T47D (cell line): ENCODE measurements around the gene CYP2W1.

Experiments
- DNase-seq, 2 experiments: peaks; one replicate each; pipeline versions ENCODE4 v3.0.0 to v3.0.0-alpha.2; 2011 to 2012; ENCODE audit warnings: low read depth in 1 of 2, low spot score in 1 of 2
- JUND ChIP-seq: IDR thresholded peaks from 2 replicates; pipeline ENCODE4 v1.6.1; 2012; ENCODE audit warnings: low read depth
- in situ Hi-C: cut with HindIII; loops from 2 replicates; pipeline ENCODE4 v1.10.0; 2016; ENCODE audit warnings: low sequenced_read_pairs, low pct_unique_long_range_greater_than_20kb

The CYP2W1 gene

DNA sequence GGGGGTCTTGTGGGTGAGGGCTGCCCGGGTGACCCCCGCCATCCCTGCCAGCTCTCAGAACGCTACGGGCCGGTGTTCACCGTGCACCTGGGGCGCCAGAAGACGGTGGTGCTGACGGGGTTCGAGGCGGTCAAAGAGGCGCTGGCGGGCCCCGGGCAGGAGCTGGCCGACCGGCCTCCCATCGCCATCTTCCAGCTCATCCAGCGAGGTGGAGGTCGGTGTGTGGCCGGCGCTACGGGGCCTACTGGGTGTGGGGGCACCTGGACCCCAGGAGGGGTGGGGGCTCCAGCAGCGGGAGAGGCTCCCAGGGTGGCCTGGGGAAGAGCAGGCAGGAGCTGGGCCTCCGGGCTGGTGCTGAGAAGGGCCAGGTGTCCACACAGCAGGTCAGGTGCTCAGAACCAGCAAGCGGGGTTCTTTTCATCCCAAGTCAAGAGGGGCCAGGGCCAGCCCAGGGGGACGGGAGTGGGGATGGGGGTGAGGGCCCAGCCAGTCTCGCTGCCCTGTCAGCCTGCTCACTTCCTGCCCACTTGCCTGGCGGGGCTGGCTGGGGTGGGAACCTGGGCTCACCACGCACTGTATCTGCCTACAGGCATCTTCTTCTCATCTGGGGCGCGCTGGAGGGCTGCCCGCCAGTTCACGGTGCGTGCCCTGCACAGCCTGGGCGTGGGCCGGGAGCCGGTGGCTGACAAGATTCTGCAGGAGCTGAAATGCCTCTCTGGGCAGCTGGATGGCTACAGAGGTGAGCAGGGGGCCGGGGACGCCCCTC lies 1.6 kb downstream of the CYP2W1 start:
- DNase-seq, result no peak
- no peak for TF ChIP-seq JUND
- in situ Hi-C loops, result no loop called here

DNA sequence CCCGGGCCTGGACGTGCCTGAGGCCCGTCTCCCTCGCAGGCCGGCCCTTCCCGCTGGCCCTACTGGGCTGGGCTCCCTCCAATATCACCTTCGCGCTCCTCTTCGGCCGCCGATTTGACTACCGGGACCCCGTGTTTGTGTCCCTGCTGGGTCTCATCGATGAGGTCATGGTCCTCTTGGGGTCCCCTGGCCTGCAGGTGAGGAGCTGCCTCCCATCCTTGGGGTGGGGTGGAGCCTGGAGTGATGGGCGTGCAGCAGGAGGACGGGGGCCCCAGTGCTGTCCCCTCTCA lies 2.1 kb downstream of the CYP2W1 start:
- in situ Hi-C loops, result no loop called here
- DNase-seq, result no peak

DNA sequence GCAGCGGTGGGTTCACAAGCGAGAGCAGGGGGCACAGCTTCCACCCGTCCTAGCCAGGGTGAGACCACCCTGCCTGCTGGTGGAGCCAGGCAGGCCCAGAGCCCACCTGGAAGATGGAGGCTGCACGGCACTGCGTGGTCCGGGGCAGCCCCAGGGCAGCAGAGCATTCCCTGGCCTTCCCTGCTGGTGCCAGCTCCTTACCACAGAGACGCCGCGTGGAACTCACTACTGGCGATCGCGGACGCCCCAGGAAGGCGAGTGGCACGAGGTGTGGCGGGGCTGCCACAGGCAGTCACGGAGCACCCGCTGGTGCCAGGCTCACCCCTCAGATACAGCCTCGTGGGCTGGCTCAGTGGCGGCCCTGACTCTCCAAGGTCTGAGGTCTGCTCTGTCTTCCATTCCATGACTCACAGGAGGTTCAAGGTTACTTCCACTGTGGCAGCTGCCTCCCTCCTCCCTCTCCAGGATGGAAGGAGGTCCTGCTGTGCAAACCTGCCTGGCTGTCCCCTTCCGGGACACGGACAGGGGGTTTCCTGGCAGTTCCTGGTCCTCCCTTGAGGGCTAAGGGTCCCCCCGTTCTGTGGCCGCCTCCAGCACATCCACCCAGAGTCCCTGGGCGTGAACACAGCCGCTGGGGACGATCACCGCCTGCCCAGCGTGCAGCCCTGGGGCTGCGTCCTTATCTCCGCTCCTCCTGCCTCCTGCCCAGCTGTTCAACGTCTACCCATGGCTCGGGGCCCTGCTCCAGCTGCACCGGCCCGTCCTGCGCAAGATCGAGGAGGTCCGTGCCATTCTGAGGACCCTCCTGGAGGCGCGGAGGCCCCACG lies 3.1 kb downstream of the CYP2W1 start:
- DNase-seq, result no peak
- in situ Hi-C loops, result no loop called here
- TF ChIP-seq JUND, result no peak

More for the DNA sequence above, 2.1 kb downstream of the CYP2W1 start:
- TF ChIP-seq JUND, result no peak

DNA sequence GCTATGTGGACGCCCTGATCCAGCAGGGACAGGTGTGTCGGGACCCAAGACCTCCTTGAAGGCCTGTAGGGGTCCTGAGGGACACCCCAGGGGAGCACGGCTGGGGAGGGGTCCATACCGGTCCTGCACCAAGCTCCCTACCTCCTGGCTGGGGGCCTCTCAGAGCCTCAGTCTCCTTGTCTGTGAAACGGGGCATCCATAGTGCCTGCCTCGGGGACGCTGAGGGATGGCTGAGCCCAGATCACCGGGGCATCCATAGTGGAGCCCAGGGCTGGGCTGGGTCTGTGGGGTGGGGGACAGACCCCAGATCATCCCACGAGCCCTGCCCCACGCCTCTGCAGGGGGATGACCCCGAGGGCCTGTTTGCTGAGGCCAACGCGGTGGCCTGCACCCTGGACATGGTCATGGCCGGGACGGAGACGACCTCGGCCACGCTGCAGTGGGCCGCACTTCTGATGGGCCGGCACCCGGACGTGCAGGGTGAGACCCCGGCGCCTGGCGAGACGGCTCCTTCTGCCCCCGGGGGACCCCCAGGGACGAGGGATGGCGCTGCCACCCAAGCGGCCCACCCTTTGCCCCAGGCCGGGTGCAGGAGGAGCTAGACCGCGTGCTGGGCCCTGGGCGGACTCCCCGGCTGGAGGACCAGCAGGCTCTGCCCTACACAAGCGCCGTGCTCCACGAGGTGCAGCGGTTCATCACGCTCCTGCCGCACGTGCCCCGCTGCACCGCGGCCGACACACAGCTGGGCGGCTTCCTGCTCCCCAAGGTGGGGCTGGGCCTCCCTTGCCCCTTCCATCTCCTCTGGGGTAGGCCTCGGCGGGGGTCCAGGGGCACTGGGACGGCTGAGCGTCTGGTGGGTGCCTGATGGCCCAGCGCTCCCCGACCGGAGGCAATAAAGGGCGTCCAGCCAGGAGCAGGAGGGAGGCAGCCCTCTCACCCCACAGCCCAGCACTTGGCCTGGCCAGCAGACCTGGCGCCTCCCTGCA lies 4.1 kb downstream of the CYP2W1 start:
- no peak for DNase-seq
- in situ Hi-C loops, result no loop called here
- TF ChIP-seq JUND, result no peak

DNA sequence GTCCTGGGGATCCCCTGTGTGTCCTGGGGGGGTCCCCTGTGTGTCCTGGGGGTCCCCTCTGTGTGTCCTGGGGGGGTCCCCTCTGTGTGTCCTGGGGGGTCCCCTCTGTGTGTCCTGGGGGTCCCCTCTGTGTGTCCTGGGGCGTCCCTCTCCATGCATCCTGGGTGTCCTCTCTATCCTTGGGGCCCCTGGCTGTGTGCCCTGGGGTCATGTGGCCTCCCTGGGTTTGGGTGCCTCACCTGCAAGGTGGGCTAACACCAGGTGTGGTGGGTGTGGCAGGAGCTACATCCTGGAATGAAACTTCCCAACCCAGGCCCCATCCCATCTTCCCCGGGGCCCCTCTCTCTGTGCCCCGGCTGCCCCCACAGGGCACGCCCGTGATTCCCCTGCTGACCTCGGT lies 4.9 kb downstream of the CYP2W1 start:
- TF ChIP-seq JUND, result no peak
- in situ Hi-C loops, result no loop called here
- DNase-seq, result no peak

DNA sequence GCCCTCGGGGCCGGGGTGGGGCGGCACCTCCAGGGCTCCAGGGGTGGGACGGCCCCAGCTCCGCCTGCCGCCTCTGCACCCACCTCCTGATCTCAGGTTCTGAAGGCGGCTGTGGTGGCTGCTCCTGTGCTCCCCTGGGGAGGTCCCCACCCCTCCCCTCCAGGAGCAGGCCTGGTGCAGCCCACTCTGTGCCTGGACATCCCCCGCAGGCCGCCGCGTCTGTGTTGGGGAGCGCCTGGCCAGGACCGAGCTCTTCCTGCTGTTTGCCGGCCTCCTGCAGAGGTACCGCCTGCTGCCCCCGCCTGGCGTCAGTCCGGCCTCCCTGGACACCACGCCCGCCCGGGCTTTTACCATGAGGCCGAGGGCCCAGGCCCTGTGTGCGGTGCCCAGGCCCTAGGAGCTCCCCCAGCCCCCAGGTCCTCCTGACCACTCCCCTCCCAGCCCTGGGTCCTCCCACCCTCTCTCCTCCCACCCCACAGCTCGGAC lies 5.5 kb downstream of the CYP2W1 start:
- in situ Hi-C loops, result no loop called here
- TF ChIP-seq JUND, result no peak
- DNase-seq, result no peak

DNA sequence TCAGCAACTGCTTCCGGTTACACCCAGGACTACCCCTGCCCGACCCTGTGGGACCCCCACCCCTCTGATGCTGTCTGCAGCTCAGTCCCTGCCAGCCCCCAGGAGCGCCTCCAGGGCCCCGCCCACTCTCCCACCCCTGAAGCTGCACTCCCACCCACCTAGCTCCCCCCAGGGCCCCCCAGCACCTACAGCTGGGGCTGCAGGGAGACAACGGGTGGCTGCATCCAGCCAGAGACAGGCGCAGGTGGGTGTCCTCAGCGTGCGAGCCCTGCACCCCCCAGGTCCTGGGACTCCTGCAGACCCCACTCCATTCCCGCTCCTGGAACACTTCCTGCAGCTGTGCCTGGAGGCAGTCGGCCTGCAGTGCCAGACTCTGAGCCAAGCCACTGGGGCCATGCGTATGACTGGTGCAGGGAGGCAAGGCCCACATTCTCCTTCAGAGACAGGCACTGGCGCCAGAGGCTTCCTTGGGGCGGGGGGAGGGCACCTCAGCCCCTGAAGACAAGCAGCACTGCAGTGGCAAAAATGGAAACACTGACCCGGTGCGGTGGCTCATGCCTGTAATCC lies 6.1 kb downstream of the CYP2W1 start:
- DNase-seq, result no peak
- in situ Hi-C loops, result no loop called here
- no peak for TF ChIP-seq JUND

DNA sequence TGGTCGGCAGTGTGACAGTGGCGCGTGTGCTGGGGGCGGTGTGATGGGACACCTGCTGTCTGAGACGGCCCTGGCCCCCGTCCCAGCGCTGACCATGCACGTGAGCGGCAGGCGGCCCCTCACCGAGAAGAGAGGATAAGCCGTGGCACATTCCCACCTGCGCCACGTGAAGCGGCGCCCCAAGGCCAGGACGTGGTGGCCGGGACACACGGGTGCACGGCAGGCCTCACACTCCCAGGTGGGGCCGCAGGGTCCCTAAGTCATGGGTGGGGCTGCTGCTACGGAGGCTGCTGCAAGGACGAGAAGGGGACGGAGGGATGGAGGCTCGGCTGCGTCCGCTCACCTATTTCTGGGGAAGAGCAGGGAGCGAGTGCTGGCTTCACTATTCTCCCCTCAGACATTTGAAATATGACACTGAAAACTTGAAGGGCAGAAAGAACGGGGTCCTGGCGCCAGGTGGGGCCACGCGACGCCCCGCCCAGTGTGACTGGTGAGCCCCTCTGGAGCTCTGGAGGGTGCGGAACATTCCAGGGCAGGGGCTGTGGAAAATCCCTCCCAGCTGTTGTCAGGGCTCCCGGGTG lies 7.5 kb downstream of the CYP2W1 start:
- TF ChIP-seq JUND, result no peak
- DNase-seq, result no peak
- in situ Hi-C loops, result no loop called here

DNA sequence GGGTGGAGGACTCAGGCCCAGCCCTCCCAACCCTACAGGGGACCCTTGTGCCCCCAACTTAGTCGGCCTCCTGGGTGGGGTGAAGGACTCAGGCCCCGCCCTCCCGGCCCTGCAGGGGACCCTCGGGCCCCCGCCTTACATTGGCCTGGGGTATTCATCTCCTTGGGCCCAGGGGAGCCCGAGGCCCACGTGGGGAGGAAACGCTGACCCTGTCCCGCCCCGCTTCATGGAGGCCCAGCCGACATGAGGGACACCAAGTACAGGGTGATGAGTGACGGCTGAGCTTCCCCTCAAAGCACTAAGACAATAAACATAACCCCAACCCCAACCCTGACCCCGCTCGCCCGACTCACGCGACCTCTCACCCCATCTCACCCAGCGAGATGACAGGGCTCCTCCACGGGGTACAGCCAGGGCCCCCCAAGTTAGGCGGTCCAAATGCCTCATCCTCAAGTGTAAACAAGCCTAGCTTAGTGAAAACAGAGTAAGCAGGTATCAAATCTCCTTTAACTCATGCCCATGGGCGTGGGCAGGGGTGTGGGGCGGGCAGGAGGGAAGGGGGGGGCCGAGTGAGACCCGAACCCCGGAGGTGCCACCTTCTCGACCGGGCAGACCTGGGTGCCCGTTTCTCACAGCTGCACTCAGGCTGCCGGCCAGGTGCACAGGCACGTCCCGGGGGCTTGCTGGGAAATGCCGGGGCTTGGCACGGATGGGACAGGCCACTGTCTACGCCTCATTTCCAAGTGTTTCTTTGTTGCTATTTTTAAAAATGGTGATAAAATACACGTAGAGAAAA lies 8.2 kb downstream of the CYP2W1 start:
- DNase-seq, result no peak
- in situ Hi-C loops, result no loop called here
- no peak for TF ChIP-seq JUND

DNA sequence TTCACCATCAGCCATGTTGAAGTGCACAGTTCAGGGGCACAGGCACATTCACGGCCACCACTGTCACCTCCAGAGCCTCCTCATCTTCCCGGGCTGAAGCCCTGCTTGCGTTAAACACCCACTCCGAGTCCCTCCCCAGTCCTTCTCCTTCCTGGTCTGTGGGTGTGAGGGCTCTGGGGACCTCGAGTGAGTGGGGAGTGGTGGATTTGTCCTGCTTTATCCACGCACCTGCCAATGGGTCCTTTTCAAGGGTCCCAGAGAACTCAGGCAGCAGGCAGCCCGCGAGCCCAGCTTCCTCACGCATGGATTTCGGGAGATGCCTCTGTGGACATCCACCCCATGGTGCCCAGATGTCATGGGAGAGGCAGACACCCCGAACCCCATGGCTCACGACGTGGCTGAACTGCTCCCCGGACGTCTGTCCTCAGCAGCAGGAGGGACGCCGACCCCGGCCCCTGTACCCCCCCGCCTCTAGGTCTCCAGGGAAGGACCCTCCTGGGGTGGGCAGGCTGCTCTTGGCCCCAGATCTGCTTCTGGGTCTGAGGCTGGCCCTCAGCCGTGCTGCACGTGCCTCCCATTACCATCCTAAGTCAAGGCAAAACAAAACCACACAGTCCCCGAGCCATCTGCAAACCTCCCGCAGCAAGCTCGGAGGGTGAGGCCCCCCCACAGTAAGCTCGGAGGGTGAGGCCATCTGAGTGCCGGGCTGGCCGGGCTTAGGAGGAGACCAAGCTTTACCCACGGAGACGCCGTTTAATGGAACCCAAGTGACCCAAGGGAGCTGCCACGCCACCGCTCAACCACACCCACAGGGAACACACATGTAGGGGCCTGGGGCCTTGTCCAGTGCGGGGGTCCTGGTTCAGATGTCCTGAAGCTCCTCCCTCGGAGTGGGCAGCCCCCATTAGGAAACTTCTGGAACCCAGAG lies 9.0 kb downstream of the CYP2W1 start:
- no peak for DNase-seq
- TF ChIP-seq JUND, result no peak
- in situ Hi-C loops, result no loop called here
